Stimulated activated CD8-positive, alpha-beta memory T cell treated with anti-CD3 and anti-CD28 coated beads, Interleukin-2, amount 100 ng/mL, for 1 hour (primary cell): ENCODE results near the gene ARHGAP29.
"Not testable (repeated sequence)": the region's sequence is repeated elsewhere in the genome, so short reads cannot be mapped to it uniquely, and the experiment has no call there.

ENCODE experiments used
- DNase-seq, 2 donors: peaks; one replicate each; pipeline ENCODE4 v3.0.0-alpha.2; 2020; ENCODE audit warnings: low read depth in 2 of 2

The ARHGAP29 gene

GRCh38 chr1:94165843-94166242, 71.5 kb downstream of the ARHGAP29 start:
- DNase-seq, result no peak

GRCh38 chr1:94164885-94165284, 72.5 kb downstream of the ARHGAP29 start:
- not testable (repeated sequence) for DNase-seq

- not testable (repeated sequence) for DNase-seq
These were observed 73.3 kb downstream of the ARHGAP29 start for GRCh38 chr1:94164121-94164520.

- not testable (repeated sequence) for DNase-seq
These were observed 74.1 kb downstream of the ARHGAP29 start for GRCh38 chr1:94163249-94163648.

- DNase-seq, result no peak
These were observed 76.6 kb downstream of the ARHGAP29 start for GRCh38 chr1:94160811-94161210.

- no peak for DNase-seq
These were observed 81.2 kb downstream of the ARHGAP29 start for GRCh38 chr1:94156096-94156625.

- DNase-seq, result no peak
These were observed 82.4 kb downstream of the ARHGAP29 start for GRCh38 chr1:94154989-94155388.

GRCh38 chr1:94153133-94153532, 84.3 kb downstream of the ARHGAP29 start:
- no peak for DNase-seq

GRCh38 chr1:94149166-94149565, 88.2 kb downstream of the ARHGAP29 start:
- not testable (repeated sequence) for DNase-seq

- DNase-seq, result no peak
These were observed 91.1 kb downstream of the ARHGAP29 start for GRCh38 chr1:94146273-94146672.

GRCh38 chr1:94144836-94145235, 92.5 kb downstream of the ARHGAP29 start:
- no peak for DNase-seq

- no peak for DNase-seq
These were observed 93.6 kb downstream of the ARHGAP29 start for GRCh38 chr1:94143809-94144176.

- DNase-seq, result no peak
These were observed 94.1 kb downstream of the ARHGAP29 start for GRCh38 chr1:94143173-94143808.

- no peak for DNase-seq
These were observed 94.8 kb downstream of the ARHGAP29 start for GRCh38 chr1:94142583-94142982.

- no peak for DNase-seq
These were observed 95.4 kb downstream of the ARHGAP29 start for GRCh38 chr1:94142022-94142421.

GRCh38 chr1:94132111-94132510, 105.3 kb downstream of the ARHGAP29 start:
- DNase-seq, result no peak

- no peak for DNase-seq
These were observed 106.4 kb downstream of the ARHGAP29 start for GRCh38 chr1:94130851-94131595.

GRCh38 chr1:94126651-94127050, 110.7 kb downstream of the ARHGAP29 start:
- no peak for DNase-seq

GRCh38 chr1:94125551-94126514, 111.6 kb downstream of the ARHGAP29 start:
- no peak for DNase-seq

GRCh38 chr1:94124538-94124937, 112.8 kb downstream of the ARHGAP29 start:
- no peak for DNase-seq

GRCh38 chr1:94122201-94122970, 115.0 kb downstream of the ARHGAP29 start:
- no peak for DNase-seq
